Fibroblast of the conjunctiva (primary cell): ENCODE data around the gene GTF2I.
"Not testable (repeated sequence)": the region's sequence is repeated elsewhere in the genome, so short reads cannot be mapped to it uniquely, and the experiment has no call there.

Experiments
- DNase-seq: peaks from one replicate; pipeline ENCODE4 v3.0.0-alpha.2; 2010; ENCODE audit warnings: low read depth

The GTF2I gene

GRCh38 chr7:74779053-74779452 is 121.5 kb downstream of the GTF2I start:
- not testable (repeated sequence) for DNase-seq

- not testable (repeated sequence) for DNase-seq
These were observed 124.2 kb downstream of the GTF2I start for GRCh38 chr7:74781746-74782145.

- not testable (repeated sequence) for DNase-seq
These were observed 126.1 kb downstream of the GTF2I start for GRCh38 chr7:74783595-74783994.

DNA sequence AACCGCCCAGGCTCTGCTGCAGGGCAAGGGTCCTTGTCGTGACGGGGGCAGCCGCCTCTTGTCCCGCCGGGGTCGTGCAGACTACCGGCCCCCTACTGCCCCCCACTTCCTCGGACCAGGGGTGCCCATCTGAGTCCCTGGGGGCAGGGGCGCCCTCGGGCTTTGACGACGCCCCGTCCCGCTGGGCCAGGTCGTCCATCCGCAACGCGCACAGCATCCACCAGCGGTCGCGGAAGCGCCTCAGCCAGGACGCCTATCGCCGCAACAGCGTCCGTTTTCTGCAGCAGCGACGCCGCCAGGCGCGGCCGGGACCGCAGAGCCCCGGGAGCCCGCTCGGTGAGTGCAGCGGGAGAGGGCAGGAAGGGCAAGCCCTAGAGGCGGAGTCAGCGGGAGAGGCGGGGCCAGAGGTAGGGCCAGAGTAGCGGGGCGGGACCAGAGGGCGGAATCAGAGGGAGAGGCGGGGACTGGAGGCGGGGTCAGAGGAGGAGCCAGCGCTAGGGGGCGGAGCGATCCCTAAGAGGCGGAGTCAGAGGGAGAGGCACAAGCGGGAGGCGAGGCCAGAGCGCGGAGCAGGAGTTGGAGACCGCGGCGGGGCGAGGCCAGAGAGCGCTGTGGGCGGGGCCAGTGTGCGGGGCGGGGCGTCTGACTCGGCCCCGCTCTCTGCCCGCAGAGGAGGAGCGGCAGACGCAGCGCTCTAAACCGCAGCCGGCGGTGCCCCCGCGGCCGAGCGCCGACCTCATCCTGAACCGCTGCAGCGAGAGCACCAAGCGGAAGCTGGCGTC is 131.0 kb downstream of the GTF2I start:
- not testable (repeated sequence) for DNase-seq

- DNase-seq, result not testable (repeated sequence)
These were observed 131.8 kb downstream of the GTF2I start for GRCh38 chr7:74789200-74789736.

- not testable (repeated sequence) for DNase-seq
These were observed 140.5 kb downstream of the GTF2I start for GRCh38 chr7:74797848-74798622.

- DNase-seq, result not testable (repeated sequence)
These were observed 141.1 kb downstream of the GTF2I start for GRCh38 chr7:74798644-74799043.
